HG03521 (cell line): Measurements from ENCODE around the gene ADAMTS14.

Experiments used
- ATAC-seq: cut with Tn5 transposase; IDR thresholded peaks from one replicate; pipeline ENCODE4 v1.9.1; 2021; ENCODE audit warnings: mild to moderate bottlenecking, moderate library complexity; ENCODE audit not compliant: unreplicated experiment

The ADAMTS14 gene

DNA sequence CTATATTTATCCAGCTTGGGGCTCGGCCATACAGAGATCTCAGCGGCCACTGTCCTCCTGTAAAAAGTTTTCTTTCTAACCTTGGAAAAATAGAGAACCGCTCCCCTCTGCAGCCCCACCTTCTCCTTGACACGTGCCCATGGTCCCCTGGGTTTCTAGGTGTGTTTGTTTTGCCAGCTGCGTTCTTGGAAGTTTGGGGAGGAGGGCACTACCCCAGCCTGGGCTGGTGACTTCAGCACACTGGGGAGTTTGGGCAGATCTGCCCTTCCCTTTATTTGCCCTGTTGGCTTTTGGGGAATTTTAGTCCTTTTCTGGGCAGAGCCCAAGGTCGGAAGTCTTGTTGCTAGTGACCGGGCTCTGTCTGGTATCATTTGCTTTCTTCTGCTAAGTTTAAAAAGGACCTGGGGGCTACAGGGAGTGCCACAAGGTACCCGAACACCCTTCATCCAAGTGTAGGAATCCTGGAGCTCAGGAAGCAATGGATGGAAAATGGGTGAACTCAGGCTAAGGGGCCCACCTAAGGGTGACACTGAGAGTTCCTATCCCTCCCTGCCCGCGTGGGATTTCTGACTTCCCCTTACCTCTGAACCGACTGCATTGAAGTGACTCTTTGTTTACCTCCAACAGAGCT lies 1.7 kb downstream of the ADAMTS14 start:
- no peak for ATAC-seq

- no peak for ATAC-seq
Observed at GRCh38 chr10:70674560-70675495, 2.5 kb downstream of the ADAMTS14 start.

DNA sequence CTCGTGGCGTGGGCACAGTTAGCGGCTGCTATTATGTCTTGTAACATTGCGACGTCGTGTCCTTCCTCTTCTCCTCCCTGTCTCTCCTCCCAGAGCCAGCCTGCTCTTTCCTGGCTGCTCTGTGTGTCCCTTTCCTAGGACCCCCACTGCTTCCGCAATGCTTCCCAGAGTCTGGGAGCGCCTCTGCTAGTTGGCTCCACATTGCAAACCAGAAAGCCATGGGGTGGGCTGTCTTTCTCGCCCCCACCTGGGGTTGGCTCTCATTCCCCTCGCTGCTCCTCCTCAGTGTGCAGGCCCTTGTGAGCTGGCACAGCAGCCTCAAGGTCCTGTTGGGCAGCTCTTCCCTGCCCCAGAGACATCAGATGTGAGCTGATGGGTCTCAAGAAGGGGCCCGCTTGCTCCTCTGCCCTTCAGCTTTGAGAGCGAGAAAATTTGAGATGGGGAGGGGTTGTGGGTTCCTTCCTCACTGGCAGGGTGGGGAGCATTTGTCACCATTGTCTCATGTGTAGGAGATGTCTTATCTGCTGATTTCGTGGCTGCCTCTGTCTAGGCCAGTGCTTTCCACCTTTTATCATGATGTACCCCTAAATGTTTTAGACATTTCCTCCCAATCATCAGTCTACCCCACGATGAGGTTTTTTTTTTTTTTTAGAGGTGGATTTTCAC lies 3.3 kb downstream of the ADAMTS14 start:
- no peak for ATAC-seq

DNA sequence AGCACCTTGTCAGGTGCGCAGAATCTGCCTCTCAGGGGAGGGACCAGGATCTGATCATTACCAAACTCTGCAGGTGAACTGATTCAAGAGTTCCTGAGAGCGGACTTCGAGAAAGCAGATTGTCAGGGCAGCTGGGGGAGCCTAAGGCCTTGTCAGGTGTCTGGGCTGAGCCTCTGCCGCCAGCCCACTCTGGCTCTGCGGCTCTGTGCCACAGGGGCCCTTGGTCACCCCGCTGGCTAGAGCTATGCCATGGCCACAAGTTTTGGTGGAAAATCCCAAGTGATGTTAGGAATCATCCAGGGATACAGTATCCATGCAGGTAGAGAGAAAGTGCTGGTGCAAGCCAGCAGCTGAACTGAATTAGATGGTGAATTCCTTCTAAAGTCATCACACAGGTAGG lies 4.2 kb downstream of the ADAMTS14 start:
- ATAC-seq: no peak

DNA sequence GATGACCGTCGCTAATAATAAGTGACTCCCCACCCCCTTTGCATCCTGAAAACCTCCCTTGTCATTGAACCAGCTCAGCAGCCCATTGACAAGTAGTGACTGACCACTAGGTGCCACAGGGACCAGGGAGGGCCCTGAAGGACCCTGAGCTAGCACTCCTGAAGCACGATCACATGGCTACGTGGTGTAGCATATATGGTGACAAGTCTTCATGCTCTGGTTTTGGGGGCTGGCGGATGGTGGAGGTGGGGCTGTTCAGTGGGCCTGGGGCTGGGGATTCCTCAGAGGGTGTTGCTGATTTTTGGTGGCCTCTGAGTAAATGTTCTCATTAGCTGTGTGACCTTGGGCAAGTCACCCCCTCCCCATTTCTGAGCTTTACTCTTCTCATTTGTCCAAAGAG lies 4.7 kb downstream of the ADAMTS14 start:
- no peak for ATAC-seq

DNA sequence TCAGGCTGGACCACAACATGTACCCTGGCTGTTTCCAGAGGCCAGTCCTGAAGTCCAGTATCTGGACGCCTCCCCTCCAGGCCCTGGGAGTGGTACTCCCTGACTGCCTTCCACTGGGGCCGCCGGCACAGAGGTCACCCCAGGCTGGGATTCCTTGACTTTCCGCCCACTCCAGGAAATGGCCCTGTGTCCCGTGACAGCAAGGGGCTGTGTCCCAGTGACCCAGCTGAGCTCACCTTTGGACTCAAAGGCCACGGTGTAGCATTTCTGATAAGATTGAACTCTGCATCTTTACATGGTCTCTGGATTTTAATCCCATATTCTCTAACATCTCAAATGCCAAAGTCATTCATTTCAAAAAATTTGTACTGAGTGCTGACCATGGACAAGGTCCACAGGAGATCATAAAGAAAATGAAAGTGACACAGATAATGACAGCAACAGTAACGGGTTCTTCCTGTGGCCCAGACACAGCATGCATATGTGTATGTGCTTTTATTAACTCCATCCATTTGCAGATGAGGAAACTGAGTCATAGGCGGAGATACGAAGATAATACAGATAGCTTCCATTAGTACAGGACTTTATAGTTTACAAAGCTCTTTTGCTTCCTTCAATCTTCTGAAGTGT lies 5.4 kb downstream of the ADAMTS14 start:
- ATAC-seq: no peak

DNA sequence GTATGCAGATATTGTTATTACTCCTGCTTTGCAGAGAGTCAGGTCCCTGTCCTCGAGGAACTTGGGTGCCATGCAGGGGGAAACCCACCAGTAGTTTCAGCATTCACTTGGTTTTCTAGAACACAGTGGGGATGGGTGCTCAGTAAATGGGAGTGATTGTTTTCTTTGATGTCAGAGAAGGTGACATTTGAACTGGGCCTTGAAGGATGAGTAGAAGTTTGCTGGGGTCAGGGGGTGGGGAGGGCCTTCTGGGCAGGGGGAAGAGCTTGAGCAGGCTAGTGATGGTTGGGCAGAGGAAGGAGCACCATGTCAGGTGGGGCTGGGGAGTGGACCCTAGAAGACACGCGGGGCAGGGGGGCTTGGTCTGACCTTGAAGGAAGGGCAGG lies 5.9 kb downstream of the ADAMTS14 start:
- ATAC-seq: no peak

GRCh38 chr10:70678757-70679489 lies 6.6 kb downstream of the ADAMTS14 start:
- ATAC-seq: no peak

GRCh38 chr10:70679498-70679897 lies 7.2 kb downstream of the ADAMTS14 start:
- ATAC-seq: no peak

DNA sequence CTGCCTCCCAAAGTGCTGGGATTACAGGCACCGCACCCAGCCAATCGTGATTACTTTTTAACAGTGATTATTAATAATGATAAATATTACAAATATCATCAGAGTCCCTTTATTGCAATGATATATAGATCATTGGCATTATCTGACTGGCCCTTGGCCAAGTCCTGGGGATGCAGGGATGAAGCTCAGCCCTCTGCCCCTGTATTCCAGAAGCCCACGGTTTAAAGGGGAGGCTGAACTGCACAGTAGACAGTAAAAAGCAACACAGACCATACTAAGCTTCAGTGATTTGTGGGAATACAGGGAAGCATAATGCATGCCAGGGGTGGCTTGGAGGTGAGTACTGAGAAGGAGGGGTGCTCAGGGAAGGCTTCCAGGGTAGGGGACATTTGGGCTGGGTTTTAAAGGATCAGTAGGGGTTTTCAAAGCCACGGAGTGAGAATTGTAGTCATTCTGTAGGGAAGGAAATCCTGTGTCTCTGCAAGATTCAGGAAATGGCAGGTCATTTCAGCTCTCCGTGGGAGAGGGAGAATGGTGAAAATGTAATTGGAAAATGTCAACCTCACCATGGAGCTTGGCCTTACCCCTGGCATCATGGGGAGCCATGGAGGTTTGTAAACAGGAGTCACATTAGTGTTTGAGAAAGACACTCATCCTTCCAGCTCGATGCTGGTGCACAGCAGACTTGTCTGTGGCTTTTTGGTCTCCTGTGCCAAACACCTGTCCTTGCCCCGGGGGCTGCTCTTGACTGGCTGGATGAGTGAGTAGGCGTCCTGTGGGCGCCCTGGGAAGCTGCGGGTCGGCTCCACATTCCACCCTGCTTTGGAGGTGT lies 8.8 kb downstream of the ADAMTS14 start:
- no peak for ATAC-seq

- no peak for ATAC-seq
Observed at GRCh38 chr10:70681731-70682005, 9.4 kb downstream of the ADAMTS14 start.

DNA sequence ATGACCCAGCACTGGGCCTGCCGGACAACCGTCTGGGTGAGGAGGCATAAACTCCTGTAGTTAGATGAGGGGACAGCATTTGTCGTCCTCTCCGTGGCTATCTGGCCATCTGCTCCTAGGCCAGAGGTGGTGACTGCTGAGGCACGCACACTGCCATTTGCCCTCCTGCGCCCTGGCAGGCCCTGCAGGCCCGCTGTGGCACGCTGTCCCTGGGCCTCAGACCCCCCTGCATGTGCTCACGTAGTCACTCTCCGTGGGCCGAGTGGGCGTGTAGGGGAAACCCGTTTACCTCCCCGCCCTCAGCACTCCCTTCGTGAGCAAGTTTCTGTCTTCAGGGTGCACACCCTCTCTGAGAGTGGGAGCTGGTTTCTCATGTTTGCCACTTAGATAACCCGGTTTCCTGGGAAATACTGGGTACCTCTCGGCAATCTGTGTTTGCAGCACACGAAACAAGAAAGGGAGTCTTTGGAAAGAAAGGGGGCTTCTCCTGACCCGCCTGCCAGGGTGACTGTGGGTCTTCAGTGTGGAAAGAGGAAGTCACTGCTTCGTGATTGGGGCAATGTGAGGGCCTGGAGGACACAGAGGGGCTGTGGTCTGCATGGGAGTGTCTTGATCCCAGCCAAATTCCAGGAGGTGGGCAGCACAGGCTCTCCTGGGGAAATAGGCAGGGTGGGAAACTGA lies 10.8 kb downstream of the ADAMTS14 start:
- no peak for ATAC-seq

GRCh38 chr10:70683601-70683934 lies 11.3 kb downstream of the ADAMTS14 start:
- ATAC-seq: no peak

DNA sequence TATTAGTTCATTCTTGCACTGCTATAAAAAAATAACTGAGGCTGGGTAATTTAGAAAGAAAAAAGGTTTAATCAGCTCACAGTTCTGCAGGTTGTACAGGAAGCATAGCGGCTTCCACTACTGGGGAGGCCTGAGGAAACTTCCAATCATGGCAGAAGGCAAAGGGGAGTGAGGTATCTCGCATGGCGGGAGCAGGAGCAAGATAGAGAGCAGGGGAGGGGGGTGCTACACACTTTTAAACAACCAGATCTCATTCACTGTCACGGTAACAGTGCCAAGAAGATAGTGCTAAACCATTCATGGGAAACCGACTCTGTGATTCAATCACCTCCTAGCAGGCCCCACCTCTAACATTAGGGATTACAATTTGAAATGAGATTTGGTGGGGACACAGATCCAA lies 11.6 kb downstream of the ADAMTS14 start:
- no peak for ATAC-seq

GRCh38 chr10:70684374-70684773 lies 12.1 kb downstream of the ADAMTS14 start:
- ATAC-seq: no peak

DNA sequence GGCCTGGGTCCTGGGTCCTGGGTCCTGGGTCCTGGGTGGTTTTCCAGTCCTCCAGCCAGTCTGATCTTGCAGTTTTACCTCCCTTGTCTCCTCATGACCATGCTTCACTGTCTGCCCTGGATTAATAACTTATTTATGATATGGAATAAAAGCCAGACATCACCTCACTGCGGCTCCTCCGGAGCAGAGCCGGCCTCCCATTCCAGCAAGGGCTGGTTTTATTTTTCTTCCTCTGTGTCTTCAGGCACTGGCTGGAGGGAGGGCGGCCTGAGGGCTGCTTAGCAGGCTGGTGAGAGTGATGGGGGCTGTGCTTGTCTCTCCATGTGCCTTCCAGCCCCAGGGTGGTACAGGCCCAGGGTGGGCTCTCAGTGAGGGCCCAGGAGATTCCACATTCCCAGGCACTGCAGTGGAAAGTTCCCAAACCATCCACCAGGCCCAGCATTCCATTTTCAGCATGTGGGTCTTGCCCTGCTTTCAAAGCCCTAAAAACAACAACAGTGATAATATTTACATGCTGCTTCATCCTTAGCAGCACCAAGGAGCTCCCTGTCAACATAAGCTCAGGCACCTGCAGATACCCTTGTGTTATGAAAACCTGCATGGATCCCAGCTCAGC lies 12.6 kb downstream of the ADAMTS14 start:
- ATAC-seq: no peak

DNA sequence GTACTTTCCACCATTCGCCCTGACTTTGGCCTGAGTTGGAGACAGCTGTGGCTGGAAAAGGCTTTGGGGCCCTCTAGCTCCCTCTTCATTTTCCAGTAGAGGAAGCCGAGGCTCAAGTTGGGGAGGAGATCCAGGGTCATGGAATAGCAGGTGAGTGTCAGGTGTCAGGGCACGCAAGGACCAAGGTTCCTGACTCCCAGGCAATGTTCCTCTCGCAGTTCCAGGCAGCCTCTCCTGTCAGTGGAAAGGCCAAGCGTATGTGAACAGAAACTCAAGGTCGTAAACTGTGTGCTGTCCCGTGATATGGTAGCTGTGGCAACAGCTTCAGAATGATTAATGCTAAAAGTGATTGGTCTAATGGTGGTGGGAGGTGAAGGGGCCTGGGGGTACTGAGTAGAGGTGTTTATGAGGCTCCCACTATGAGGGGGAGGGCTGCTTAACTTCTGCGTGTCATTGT lies 13.2 kb downstream of the ADAMTS14 start:
- ATAC-seq: no peak

GRCh38 chr10:70688828-70689227 lies 16.5 kb downstream of the ADAMTS14 start:
- ATAC-seq: no peak

- ATAC-seq: no peak
Observed at GRCh38 chr10:70689661-70690060, 17.4 kb downstream of the ADAMTS14 start.
